T1000 (cell line): Measurements from ENCODE around the gene ASB18.
"Not testable (repeated sequence)": the region's sequence is repeated elsewhere in the genome, so short reads cannot be mapped to it uniquely, and the experiment has no call there.

Experiments used
- DNase-seq: peaks from one replicate; lab custom pipeline; 2025; ENCODE audit warnings: mixed read lengths; lab: John Stamatoyannopoulos, UW

ASB18 gene

GRCh38 chr2:236264256-236264655 lies at the start of gene ASB18:
Gene ASB18 (minus strand): TSS chr2:236264406. CDS start chr2:236264345, 61 bp downstream.
- no peak for DNase-seq

- DNase-seq: no peak
These were observed 47.1 kb upstream of the ASB18 start for GRCh38 chr2:236311286-236311685.

- DNase-seq: no peak
These were observed 45.4 kb upstream of the ASB18 start for GRCh38 chr2:236309669-236310029.

GRCh38 chr2:236308855-236309668 lies 44.9 kb upstream of the ASB18 start:
- DNase-seq: no peak

GRCh38 chr2:236307641-236308040 lies 43.4 kb upstream of the ASB18 start:
- no peak for DNase-seq

- no peak for DNase-seq
These were observed 42.8 kb upstream of the ASB18 start for GRCh38 chr2:236306825-236307540.

GRCh38 chr2:236305964-236306605 lies 41.9 kb upstream of the ASB18 start:
- DNase-seq: no peak

GRCh38 chr2:236305531-236305930 lies 41.3 kb upstream of the ASB18 start:
- DNase-seq: no peak

- DNase-seq: no peak
These were observed 39.7 kb upstream of the ASB18 start for GRCh38 chr2:236303935-236304334.

GRCh38 chr2:236302555-236302954 lies 38.3 kb upstream of the ASB18 start:
- no peak for DNase-seq

- DNase-seq: no peak
These were observed 34.8 kb upstream of the ASB18 start for GRCh38 chr2:236298924-236299475.

- DNase-seq: no peak
These were observed 31.3 kb upstream of the ASB18 start for GRCh38 chr2:236295481-236295880.

- DNase-seq: no peak
These were observed 30.4 kb upstream of the ASB18 start for GRCh38 chr2:236294647-236295046.

GRCh38 chr2:236293241-236293810 lies 29.1 kb upstream of the ASB18 start:
- DNase-seq: no peak

GRCh38 chr2:236291911-236292310 lies 27.7 kb upstream of the ASB18 start:
- no peak for DNase-seq

GRCh38 chr2:236291476-236291875 lies 27.3 kb upstream of the ASB18 start:
- DNase-seq: no peak

GRCh38 chr2:236290742-236291425 lies 26.7 kb upstream of the ASB18 start:
- no peak for DNase-seq

- no peak for DNase-seq
These were observed 25.7 kb upstream of the ASB18 start for GRCh38 chr2:236289766-236290462.

- not testable (repeated sequence) for DNase-seq
These were observed 24.2 kb upstream of the ASB18 start for GRCh38 chr2:236288373-236288772.

- DNase-seq: no peak
These were observed 23.4 kb upstream of the ASB18 start for GRCh38 chr2:236287656-236288055.
